NCI-H2196 treated with DMSO at 0.1 percent for 48 hours (cell line): Measurements from ENCODE around the gene NR2F2.

Experiments used
- DNase-seq: peaks from one replicate; lab custom pipeline; 2025; ENCODE audit not compliant: unreplicated experiment; lab: John Stamatoyannopoulos, UW

Gene NR2F2

DNA sequence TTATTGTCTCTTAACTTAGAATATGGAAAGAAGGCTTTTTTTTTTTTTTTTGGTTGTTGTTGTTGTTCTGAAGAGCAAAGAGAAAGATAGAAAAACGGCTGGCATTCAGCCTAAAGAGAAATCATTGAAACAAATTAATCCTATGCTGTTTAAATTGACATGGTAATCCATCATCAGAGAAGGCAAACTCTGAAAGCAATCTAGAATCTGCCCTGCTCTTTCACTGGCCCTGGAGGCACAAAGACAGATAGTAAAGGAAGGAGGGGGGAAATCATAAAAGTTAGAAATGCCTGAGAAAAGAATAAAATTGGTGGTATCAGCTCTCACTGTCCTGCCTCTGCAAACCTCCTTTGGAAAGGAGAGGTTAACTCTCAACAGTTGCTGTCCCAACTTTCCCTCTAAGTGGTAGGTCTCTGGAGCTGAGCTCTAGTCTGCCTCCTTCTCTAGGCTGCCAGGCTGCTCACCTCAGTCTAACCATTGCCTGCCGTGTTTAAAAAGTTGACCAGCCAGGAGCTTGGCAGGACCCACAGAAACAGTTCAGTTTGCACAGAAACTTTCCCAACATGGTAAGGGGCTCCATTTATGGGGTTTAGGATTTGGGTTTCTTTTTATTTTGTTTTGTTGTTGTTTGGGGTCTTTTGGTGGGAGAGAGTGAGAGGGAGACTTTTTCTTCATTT lies 13.4 kb upstream of the NR2F2 start:
- DNase-seq, result no peak

DNA sequence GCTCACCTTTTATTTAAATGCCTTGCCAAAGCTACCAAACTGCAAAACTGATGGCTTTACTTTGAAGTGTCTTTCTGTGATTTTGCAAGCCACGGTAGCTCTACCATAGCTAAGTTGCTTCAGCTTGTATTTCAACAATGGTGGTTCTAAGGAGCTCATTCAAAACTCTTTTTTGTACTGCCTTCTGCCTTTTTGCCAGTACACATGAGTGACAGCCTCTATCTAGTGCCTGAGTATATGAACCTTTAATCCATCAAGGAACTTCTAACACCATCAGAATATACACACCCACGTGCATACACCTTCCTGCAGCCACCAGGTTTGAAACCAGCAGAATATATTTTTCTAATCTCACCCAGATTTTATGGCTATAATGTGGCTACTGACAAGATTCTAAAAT lies 10.4 kb upstream of the NR2F2 start:
- DNase-seq, result no peak

DNA sequence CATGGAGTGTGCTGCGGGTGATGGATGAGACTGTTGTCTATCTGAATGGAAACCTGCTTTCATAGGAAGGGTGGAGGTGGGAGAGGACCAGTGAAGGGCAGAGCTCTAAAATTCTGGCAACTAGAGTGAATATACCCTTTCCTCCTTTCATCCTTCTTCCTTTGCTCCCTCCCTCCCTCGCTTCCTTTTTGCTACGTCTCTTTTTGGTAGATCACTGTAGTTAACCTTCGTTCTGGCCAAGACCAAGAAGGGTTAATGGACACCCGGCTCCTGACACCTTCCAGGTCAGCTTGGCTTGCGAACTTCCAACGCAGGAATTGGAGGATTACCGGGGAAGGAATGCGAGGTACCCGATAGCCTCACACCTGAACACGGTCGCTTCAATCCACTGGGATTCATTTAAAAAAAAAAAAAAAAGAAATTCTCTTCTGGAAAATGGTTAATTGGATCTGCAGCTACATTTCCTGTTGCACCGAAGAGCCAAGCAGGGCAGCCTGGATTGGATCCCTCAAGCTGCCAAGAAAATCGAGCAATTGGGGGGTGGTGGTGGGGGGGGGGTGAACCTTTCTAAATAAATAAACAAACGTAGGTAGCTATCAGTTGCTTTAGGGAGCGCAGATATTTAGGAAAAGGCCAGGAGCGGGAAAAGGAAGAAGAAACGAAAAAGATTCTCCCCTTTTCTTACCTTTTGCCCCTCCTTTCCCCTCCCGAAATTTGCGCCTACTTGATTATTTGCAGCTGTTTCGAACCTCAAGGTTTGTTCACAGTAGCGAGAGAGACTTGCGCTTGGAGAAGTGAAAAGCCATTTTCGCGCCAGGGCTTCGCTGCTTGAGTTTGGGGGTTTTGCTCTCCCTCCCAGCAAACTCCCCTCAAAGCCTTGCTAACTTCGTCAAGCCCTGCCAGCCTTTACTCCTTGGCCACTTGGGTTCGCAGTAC lies 9.5 kb upstream of the NR2F2 start:
- DNase-seq, result no peak

DNA sequence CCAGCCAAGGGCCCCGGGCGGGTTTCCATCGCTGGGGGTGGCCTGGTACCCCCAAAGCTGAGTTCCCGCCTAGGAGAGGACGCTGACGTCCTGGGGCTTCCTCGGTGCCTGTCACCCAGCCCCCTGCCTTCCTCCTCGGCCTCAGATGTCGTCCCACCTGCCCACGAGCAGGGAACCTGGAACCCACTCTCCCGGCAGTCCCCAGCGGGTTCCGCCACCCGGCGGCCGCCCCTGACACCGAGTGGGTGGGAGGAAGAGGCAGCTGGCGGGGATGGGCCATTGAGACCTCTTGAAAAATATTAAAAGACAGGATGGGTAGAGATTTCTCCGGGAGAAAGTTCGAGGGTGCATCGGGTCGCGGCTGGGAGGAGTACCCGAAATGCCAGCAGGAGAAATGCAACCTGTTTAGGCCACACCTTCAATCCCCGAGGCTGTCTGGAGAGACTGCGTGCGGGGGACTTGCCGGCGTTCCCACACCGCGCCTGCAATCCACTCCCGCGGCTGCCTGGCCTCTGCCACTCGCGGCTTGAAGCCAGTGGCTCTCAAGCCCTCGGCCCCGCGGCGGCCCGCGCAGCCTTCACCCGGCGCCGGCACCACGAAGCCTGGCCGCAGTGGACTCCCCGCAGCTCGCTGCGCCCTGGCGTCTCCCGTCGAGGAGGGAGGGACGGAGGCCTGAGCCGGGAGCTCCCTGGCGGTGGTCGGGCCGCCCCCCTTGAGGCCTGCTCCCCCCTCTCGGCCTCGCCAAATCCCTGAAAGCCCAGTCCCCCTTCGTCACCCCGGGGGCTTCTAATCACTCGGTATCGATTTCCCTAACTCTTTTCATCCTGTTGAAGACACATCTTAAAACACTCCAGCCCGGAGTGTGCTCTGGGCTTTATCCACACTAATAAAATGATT lies 8.6 kb upstream of the NR2F2 start:
- no peak for DNase-seq

DNA sequence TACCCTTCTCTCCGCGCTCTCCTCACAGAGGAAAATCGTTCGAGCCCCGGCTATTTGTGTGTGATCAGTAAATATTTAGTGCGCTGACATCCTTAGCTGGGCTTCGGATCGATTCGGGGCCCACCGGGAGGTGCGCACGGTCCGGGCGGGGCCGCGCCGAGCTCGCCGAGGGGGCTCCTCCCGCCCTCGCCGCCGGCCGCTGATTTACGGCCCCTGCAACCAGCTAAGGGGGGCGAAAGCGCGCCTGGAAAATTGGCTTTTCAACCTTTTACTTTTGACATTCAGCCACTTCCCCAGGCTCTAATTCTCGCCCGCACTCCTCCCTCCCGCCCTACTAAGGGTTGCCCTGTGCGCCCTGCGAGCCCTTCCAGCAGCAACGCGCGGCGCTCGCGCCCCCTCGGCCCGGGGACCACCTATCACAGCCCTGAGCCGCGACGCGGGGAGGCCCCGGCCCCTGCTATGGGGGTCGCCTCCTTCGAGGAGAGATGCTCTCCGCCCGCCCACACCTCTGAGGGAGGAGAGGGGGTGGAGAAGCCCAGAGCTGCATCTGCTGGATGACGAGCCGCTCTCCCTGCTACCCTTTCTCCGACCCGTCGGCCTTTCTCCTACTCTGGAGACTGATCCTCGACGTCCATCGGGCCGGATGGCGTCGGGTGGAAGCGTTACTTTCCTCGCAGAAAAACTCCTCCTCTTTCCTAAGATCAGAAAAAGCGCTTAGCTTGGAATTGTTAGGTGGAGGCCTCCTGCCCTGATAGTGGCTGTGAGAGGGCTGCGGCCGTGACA lies 7.8 kb upstream of the NR2F2 start:
- DNase-seq, result no peak

DNA sequence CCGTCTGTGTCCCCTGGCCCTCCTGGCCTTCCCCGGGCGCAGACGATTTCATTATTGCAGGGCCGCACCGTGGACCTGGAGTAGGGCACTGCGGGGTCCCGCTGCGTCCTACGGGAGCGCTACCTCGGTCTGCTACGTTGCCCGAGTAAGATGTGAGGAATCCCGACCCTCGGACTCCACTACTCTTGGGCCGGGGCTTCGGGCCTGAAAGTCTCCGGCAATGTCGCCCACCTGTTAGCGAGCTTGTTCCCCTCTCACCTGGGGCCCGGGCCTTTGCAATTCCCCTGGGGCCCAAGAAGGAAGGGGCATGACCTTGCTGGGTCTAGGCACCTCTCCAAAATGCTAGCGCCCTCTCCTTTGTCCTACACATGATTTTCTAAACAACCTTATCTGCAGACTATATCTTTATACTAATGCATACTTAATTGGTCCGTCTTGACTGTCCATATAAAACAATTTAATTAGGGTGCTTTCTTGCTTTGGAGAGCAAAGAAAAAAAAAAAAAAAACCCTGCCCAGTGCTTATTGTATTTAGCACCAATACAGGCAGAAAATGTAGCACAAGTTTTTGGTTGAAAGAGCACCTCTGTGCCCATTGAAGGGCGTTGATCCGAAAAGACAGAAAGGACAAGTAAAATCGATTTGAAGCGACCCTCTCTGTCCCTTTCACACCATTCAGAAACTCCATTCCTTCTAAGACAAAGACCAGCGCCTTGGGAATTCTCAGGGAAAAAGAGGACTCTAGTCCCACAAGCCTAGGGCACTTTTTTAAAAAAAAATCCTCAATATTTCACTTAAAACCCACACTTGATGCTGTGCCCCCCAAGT lies 7.0 kb upstream of the NR2F2 start:
- no peak for DNase-seq

DNA sequence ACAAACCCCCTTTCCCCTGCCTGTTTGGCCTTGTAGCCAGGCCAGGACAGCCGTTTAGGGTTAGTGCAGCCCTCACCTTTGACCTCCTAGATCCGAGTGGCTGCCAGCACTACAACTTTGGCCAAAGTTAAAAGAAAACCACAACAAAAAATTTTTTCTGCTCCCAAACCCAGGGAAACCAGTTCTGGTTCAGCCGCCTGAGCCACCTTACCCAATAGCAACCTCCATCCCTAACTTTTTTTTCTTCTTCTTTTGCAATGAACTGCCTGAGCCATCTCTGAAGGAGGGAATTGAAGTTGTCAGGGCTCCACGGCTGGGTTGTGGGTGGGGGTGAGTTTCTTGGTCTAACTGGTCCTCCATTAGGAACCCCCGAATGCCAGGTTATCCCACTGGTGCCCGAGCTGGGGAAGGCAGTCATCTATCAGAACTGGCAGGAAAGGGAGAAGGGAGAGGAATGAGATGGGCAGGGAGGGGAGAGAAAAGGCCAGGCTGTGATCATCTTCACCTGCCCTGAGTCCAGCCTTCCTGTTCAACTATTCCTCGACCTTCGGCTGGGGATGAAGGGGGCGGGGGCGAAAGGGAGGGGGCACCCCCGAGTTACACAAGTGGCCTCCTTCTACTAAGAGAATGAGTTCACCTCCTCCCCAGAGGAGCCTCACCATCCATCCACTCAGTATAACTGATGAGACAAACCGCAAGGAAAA lies 6.2 kb upstream of the NR2F2 start:
- DNase-seq, result no peak

DNA sequence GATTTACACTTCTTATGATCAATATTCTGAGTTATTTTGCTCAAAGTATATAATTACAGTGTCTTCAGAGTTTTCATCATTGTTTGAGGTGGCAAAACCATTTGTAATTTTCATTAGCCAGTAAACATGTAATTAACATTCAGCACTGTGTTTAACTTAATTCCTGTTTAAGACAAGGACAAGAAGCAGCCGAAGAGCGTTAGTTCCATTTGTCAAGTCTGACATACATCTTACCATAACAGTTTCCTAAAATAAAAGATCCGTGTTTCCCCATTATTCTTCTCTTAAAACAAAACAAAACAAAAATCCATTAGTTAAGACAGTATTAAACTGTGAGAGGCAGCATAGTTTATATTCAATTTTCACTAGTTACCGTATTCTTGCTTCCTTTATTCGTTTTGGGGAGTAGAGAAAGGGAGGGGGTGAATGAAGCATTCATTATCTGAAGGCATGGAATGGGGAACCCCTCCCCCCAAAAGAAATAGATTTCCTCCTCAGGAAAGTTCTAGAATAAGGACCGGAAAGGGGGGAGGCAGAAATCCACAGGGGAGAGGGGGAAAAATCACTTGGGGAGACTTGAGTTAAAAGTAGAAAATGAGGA lies 5.5 kb upstream of the NR2F2 start:
- DNase-seq, result no peak

DNA sequence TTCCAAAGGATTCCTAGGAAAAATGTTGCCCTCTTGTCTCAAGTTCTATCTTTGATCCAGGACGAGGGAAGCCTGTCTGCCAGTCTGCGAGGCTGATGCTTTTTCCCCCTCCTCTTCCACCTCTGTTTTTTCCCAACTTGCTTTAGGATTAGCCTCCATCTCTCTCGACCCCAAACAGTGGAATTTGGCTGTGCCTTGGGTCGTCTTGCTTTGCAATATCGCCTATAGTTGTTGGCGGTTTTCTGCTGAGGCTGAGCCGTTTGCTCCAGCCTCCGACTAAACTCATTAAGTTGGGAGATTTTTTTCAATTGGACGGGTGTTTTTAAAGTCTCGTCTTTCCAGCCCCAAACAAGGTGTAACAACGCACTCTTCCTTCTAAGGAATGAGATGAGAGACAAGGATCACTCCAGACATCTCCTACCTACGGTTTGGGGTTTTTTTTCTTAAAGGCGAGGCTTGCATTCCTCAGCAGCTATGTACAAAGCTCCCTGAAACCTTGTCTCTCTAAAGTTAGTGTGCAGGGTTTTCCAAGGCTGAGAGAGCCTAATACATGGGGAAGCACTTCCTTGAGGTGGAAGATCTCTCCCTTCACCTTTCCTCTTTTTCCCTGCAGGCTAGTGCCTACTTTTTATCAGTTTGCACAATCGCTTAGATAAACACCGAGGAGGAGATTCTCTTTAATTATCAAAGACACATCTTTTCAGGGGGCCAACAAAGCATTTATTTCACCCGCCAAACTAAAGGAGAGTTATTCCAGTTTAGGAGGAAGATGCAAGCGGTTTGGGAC lies 4.8 kb upstream of the NR2F2 start:
- no peak for DNase-seq

DNA sequence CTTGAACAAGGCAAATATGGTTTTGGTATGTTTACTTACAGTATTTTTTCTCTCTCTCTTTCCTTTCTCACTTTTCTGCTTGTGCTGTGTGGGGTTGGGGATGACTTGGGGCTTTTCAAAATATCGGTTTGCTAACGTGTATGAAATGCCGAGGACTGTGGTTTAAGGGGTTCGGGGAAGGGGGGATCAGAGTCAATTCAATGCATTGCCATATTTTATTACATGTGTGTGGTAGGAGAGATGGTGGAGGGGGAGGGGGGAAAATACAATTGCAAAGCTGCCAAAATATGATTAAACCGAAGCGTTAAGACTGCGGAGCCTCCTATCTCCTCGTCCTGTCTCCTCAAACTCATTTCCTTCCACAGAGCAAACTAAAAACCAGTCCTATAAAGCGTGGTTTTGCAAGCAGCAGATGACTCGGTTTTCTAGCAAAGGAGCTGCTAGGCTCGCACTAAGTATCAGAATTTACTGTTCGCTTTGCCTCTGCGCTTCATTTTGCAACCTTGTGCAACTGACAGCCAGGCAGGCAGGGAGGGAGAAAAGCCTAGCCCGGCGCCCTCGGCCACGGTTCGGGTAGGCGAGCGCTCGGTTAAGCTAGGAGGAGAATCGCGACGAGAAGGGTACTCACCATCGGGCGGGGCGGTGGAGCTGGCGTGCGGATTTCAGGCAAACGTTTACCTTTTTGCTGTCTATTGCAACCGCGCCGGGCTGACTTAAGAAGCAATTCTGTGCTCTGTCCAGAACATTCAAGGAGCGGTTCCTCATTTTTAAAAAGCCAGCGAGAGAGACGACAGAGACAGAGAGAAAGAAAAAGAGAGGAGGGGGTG lies 4.0 kb upstream of the NR2F2 start:
- DNase-seq, result no peak

DNA sequence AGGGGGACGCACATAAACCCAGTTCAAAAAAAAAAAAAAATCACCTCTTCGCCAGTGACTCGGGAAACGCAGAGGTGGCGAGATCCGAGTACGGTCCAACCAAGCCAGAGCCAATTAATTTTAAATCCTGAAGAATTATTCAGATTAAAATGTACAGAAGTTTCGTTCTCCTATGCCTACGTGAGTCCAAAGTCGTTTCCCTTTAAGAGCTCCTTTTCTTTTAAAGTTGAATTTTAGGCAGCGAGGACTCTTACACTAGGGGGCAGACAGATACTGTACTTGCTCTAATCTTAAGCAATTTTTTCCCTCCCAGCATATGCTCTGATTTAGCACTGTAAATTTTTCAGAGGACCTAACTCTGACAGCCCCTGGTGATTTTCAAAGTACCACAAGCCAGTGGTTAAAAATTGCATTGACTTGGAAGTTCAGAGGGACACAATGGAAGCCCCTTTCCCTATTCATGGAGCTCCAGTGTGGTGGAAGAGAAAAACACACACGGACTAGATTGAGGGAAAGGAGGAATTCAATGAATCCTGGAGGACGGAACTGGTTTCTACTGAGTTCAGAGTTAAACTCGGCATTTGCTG lies 3.3 kb upstream of the NR2F2 start:
- peak; percentile 23 for DNase-seq

DNA sequence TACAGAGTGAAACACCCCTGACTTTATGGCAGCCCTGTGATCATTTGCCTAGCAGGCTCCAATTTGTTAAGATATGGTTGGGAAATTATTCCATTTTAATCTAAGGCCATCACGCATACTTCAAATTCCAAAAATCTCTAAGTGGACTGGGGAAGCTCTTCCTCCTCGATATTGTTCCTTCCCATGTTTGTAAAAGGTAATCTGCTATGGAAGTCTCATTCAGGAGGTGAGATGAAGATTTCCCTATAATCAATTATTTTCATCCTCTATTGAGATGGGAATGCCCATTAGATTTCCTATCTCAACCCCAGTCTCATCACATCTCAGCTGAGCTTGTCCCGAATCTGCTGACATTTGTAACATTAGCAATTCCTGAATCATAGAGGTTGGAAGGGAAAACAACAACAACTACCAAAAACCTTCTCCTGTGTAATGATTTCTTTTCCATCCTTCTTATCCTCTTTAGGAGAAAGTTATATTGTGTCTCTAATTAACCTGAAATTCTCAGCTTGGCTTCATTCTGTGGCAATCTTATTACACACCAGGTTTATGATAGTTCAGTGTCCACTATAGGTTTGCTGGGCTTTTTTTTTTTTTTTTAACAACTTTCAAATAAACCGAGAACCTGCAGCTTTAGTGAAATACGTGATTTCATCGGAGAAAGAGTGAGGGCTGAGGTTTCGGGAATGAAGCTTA lies 2.2 kb upstream of the NR2F2 start:
- DNase-seq, result no peak

DNA sequence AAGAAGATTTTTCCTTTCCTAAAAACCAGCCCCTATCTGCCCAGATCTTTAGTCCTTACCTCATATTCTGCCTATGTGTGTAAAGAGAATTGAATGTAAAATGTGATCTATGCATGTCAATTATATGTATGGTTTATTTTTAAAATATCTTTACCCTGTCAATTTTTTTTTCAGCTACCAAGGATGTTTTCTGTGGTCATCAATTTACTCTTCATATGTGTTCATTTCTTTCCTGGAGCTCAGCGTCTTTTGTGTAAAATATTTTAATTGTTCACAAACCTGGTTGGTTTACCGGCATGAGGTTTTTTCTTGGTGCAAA lies 1.7 kb upstream of the NR2F2 start:
- DNase-seq, result no peak

DNA sequence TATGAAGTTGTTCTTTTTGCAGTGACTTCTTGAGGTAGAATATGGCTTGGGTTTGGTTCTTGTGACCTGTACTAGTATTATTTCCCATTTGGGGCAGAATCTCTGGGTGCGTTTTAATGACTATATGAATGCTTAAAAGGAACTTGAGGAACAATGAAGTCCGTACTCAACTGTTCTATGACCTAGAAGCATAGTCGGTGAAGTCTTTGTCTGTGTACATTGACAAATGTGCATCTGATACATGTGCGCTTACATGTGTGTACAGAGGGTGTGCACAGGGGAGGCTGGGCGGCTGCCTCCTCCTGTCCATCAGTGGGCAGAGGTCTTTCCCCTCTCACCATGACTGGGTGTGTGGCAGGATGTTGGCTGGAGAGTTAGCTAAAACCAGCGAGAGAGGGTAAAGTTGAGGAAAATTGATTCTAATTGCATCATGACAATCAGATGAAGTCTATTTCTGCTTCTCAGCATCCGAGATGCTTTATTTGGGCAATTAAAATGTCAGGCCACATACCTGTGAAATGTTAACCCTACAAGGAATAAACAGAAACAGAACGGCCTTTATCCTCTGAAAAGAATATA lies 1.0 kb upstream of the NR2F2 start:
- no peak for DNase-seq

DNA sequence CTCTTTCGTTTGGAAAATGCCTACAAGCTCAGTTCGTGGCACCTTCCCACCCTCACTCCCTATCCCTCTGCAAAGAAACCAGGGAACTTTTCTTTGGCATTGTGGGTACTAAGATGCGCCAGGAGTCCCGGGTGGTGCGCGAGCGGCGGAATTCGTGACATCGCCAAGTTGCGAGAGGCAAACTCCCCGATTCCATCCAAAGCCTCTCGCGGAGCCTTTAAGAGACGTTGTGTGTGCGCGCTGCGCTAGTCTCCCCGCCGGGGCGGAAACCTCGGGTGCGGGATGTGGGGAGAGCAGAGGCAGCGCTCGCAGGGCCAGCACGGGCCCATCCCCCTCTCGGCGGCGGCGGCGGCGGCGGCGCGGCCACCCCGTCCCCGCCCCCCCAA lies 443 bp upstream of the NR2F2 start:
- no peak for DNase-seq
